ENCODE results near the gene ATP6V0A4. TPM values are rescaled to one million over a fixed set of nuclear protein-coding genes. Genes with fewer than 3 reads are reported as not detected.
A peak's percentile ranks its signal among the peaks of the same experiment; 100 is the strongest.

The ATP6V0A4 gene
- total RNA-seq, 6 donors from 2014 or later = 0.49 to 1.9 (median 1.3) TPM; not detected in 2

GRCh38 chr7:138785587-138786437, 12.2 kb downstream of the ATP6V0A4 start:
- ATAC-seq (ENCODE audit: low FRiP score in 2 of 2) = peak; percentile 24 to 41
- H3K27ac ChIP-seq = peak overlapping the region in 1 of 4 donors; percentile 9

GRCh38 chr7:138784692-138785091, 13.3 kb downstream of the ATP6V0A4 start:
- 27 to 36% methylated on average over 4 of the region's 4 CpGs for whole genome bisulfite sequencing, 2 donors
- H3K4me1 ChIP-seq = peaks cover 0 to 14% (median 0%) of the 10 kb centered on the region in 4 donors

More at GRCh38 chr7:138785587-138786437, 12.2 kb downstream of the ATP6V0A4 start:
- Histone ChIP-seq H3K36me3 (no peaks in the 10 kb centered on the region), H3K27me3 (no peaks in the 10 kb centered on the region), H3K4me1 (peaks cover 0 to 14% (median 0%) of the 10 kb centered on the region in 4 donors), H3K4me3 (no peak overlapping the region), H3K9me3 (no peaks in the 10 kb centered on the region)
- 46 to 56% methylated on average over 10 of the region's 10 CpGs for WGBS, 2 donors
- TF ChIP-seq POLR2AphosphoS5 (IDR thresholded peaks at IDR 0.05) = no peak
- no peak for TF ChIP-seq EP300 (IDR thresholded peaks at IDR 0.05)
- TF ChIP-seq CTCF (IDR thresholded peaks at IDR 0.05) = no peak
- no peak for TF ChIP-seq POLR2A (IDR thresholded peaks at IDR 0.05)
- no peak for DNase-seq

GRCh38 chr7:138781004-138781403, 17.0 kb downstream of the ATP6V0A4 start:
- no peak overlapping the region for H3K4me3 ChIP-seq
- DNase-seq (no peak), ATAC-seq (ENCODE audit: low FRiP score in 2 of 2) (no peak)
- no peak overlapping the region for H3K27ac ChIP-seq
- TF ChIP-seq POLR2AphosphoS5 (IDR thresholded peaks at IDR 0.05) = no peak
- no peak for TF ChIP-seq CTCF (IDR thresholded peaks at IDR 0.05)
- TF ChIP-seq POLR2A (IDR thresholded peaks at IDR 0.05) = no peak
- TF ChIP-seq EP300 (IDR thresholded peaks at IDR 0.05) = no peak
- WGBS, 2 donors = 75 to 81% methylated on average over 2 of the region's 2 CpGs
- H3K36me3 ChIP-seq = no peaks in the 10 kb centered on the region
- H3K9me3 ChIP-seq = no peaks in the 10 kb centered on the region
- peaks cover 0 to 12% (median 3%) of the 10 kb centered on the region in 4 donors for H3K4me1 ChIP-seq
- no peaks in the 10 kb centered on the region for H3K27me3 ChIP-seq

More at GRCh38 chr7:138784692-138785091, 13.3 kb downstream of the ATP6V0A4 start:
- Histone ChIP-seq H3K9me3 (no peaks in the 10 kb centered on the region), H3K27me3 (no peaks in the 10 kb centered on the region), H3K36me3 (no peaks in the 10 kb centered on the region), H3K4me3 (no peak overlapping the region), H3K27ac (no peak overlapping the region)
- DNase-seq (peak in 1 of 2 donors; percentile 79), ATAC-seq (ENCODE audit: low FRiP score in 2 of 2) (peak; percentile 45 to 63)
- TF ChIP-seq EP300 (IDR thresholded peaks at IDR 0.05) = peak in 1 of 4 donors; percentile 68
- TF ChIP-seq CTCF (IDR thresholded peaks at IDR 0.05) = no peak

- TF ChIP-seq EP300 (IDR thresholded peaks at IDR 0.05) (no peak), CTCF (IDR thresholded peaks at IDR 0.05) (no peak), POLR2A (IDR thresholded peaks at IDR 0.05) (no peak)
- Histone ChIP-seq H3K27me3 (no peaks in the 10 kb centered on the region), H3K4me1 (peaks cover 0 to 5% (median 0%) of the 10 kb centered on the region in 4 donors), H3K4me3 (no peak overlapping the region), H3K36me3 (no peaks in the 10 kb centered on the region), H3K9me3 (no peaks in the 10 kb centered on the region), H3K27ac (peak overlapping the region in 2 of 4 donors; percentile 26 to 38)
- 58 to 63% methylated on average over 10 of the region's 10 CpGs for WGBS, 2 donors
- DNase-seq = peak in 1 of 2 donors; percentile 35
- ATAC-seq (ENCODE audit: low FRiP score in 2 of 2) = peak; percentile 8 to 37
Measured at GRCh38 chr7:138776166-138776833, 21.7 kb downstream of the ATP6V0A4 start.

Data from upper lobe of left lung (tissue), 6 donors.